OCI-LY3 (cell line): ENCODE results near the gene WFDC5.

ENCODE experiments used
- H2AFZ ChIP-seq: fragments of 200-600, 300-600 bp; shearing (Covaris generic); 2 replicates; pipeline ENCODE4 v1.6.0; 2014; ENCODE audit warnings: antibody characterized with exemption, low read depth, low read length
- H3K27ac ChIP-seq: fragments of 200-600, 300-600 bp; sonication (generic); 2 replicates; pipeline ENCODE4 v1.5.1; 2014; ENCODE audit warnings: mild to moderate bottlenecking, low read length, moderate library complexity, mixed read lengths
- H3K27me3 ChIP-seq: fragments of 200-600, 300-600 bp; sonication (generic); 2 replicates; pipeline ENCODE4 v1.6.1; 2014; ENCODE audit warnings: low read depth, low read length, mixed read lengths
- H3K36me3 ChIP-seq: fragments of 200-600, 300-600 bp; sonication (generic); replicated peaks from 2 replicates; pipeline ENCODE3; 2014; ENCODE audit warnings: low read depth, low read length, mixed read lengths
- H3K4me1 ChIP-seq: fragments of 300-600, 200-600 bp; sonication (generic); 2 replicates; pipeline ENCODE4 v1.6.1; 2014; ENCODE audit warnings: low read length, mixed read lengths
- H3K4me2 ChIP-seq: fragments of 200-600, 300-600 bp; sonication (generic); 2 replicates; pipeline ENCODE4 v1.6.1; 2014; ENCODE audit warnings: low read length, mixed read lengths
- H3K4me3 ChIP-seq: fragments of 300-600, 200-600 bp; sonication (generic); 2 replicates; pipeline ENCODE4 v1.5.1; 2014; ENCODE audit warnings: antibody characterized with exemption, mild to moderate bottlenecking, low read length, moderate library complexity
- H3K79me2 ChIP-seq: fragments of 300-600, 200-600 bp; shearing (Covaris generic); 2 replicates; pipeline ENCODE4 v1.6.1; 2014; ENCODE audit warnings: mild to moderate bottlenecking, low read length, mixed read lengths
- H3K9ac ChIP-seq: fragments of 300-600, 200-600 bp; shearing (Covaris generic); 2 replicates; pipeline ENCODE4 v1.6.0; 2014; ENCODE audit warnings: mild to moderate bottlenecking, low read length, moderate library complexity
- H3K9me3 ChIP-seq: fragments of 200-600, 300-600 bp; shearing (Covaris generic); 2 replicates; pipeline ENCODE4 v1.6.1; 2014; ENCODE audit warnings: low read length, mixed read lengths; ENCODE audit not compliant: insufficient read depth
- H4K20me1 ChIP-seq: fragments of 200-600, 300-600 bp; sonication (generic); 2 replicates; pipeline ENCODE4 v1.6.1; 2016; ENCODE audit warnings: low read length, mixed read lengths; ENCODE audit not compliant: insufficient read depth
- EZH2phosphoT487 ChIP-seq: fragments of 200-600 bp; shearing (Covaris generic); IDR thresholded peaks from 2 replicates; pipeline ENCODE4 v1.6.1; 2018; ENCODE audit warnings: antibody characterized with exemption, mixed run types, low read depth
- TF ChIP-seq, protein P1 (sequence below): fragments of 200-600, 300-600 bp; sonication (generic); IDR thresholded peaks from 2 replicates; pipeline ENCODE4 v1.5.1; 2014; ENCODE audit warnings: antibody characterized with exemption, low read length, low read depth

The WFDC5 gene

DNA sequence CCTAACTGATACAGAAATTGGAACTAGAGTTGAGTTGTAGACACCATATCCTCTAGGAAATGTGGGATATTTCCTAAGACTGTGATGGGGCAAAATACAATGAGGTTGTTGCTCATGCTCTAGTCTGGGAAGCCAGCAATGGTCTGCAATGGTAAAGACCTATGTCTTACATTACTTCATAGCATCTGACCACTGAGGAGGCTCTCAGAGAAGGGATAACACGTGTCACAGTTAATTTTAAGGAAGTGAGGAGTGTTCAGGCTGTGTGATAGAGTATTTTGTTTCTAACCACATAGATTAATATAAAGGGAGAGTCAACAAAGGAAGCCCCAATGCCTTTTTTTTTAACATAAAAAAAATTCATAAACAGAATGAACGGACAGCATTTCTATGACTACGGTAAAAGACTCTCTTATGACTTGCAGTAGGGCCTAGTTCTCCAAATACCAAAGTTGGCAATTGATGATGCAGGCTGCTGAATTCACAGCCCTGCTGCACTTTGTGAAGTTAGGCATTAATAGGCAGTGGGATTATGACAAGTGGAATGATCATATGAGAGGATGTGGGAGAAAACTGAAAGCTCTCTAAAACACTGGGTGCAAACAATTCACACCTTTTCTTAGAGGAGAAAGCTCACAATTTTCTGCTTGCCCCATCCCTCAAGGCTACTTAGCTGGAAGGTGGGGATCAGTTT, 27.7 kb downstream of the WFDC5 start:
- Histone ChIP-seq H3K27ac (peak overlapping the region; percentile 8), H3K4me2 (no peak overlapping the region), H3K27me3 (no peaks in the 10 kb centered on the region), H3K36me3 (peaks cover 95% of the 10 kb centered on the region), H3K4me1 (peaks cover 11% of the 10 kb centered on the region; the same call in 1 of the 2 replicates), H3K4me3 (no peak overlapping the region), H3K9me3 (no peaks in the 10 kb centered on the region), H4K20me1 (peaks cover 61% of the 10 kb centered on the region), H3K9ac (no peak overlapping the region), H3K79me2 (peaks cover 32% of the 10 kb centered on the region), H2AFZ (no peak overlapping the region)
- no peak for TF ChIP-seq EZH2phosphoT487
- TF ChIP-seq, protein P1, sequence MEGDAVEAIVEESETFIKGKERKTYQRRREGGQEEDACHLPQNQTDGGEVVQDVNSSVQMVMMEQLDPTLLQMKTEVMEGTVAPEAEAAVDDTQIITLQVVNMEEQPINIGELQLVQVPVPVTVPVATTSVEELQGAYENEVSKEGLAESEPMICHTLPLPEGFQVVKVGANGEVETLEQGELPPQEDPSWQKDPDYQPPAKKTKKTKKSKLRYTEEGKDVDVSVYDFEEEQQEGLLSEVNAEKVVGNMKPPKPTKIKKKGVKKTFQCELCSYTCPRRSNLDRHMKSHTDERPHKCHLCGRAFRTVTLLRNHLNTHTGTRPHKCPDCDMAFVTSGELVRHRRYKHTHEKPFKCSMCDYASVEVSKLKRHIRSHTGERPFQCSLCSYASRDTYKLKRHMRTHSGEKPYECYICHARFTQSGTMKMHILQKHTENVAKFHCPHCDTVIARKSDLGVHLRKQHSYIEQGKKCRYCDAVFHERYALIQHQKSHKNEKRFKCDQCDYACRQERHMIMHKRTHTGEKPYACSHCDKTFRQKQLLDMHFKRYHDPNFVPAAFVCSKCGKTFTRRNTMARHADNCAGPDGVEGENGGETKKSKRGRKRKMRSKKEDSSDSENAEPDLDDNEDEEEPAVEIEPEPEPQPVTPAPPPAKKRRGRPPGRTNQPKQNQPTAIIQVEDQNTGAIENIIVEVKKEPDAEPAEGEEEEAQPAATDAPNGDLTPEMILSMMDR: no peak

GRCh38 chr20:45085867-45086266, 29.1 kb downstream of the WFDC5 start:
- Histone ChIP-seq H2AFZ (no peak overlapping the region), H3K9me3 (no peaks in the 10 kb centered on the region), H3K4me1 (peaks cover 11% of the 10 kb centered on the region; the same call in 1 of the 2 replicates), H3K9ac (no peak overlapping the region), H3K4me3 (no peak overlapping the region), H4K20me1 (peaks cover 62% of the 10 kb centered on the region), H3K27ac (0 out of 2 replicates have a peak overlapping the region, but pooled peaks have one; percentile 0), H3K27me3 (no peaks in the 10 kb centered on the region), H3K79me2 (peaks cover 41% of the 10 kb centered on the region), H3K4me2 (no peak overlapping the region), H3K36me3 (peaks cover 95% of the 10 kb centered on the region)
- TF ChIP-seq, protein P1: peak; percentile 40
- TF ChIP-seq EZH2phosphoT487: no peak

GRCh38 chr20:45085289-45085688, 29.7 kb downstream of the WFDC5 start:
- peaks cover 95% of the 10 kb centered on the region for H3K36me3 ChIP-seq
- no peak overlapping the region for H3K9ac ChIP-seq

DNA sequence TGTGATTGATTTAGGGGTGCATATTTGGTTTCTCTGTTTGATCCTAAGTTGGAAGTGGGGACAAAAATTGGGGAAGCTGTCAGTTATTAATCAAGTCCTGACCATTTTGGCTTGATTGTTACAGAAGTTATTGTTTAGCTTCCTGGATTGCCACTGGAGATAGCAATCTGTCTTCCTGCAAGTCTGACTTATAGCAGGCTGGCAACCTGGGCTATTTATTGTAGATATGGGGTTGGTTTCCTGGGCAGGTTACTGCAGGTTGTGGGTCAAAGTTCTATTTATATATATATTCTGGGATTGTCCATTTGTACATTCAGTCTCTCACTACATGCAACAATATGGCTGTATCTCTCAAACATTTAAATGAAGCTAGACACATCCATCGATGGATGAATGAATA, 31.8 kb downstream of the WFDC5 start:
- H4K20me1 ChIP-seq: peaks cover 75% of the 10 kb centered on the region
- H3K4me1 ChIP-seq: peaks cover 11% of the 10 kb centered on the region; the same call in 1 of the 2 replicates
- H2AFZ ChIP-seq: no peak overlapping the region
- peaks cover 66% of the 10 kb centered on the region for H3K79me2 ChIP-seq
- no peak overlapping the region for H3K9ac ChIP-seq
- H3K27ac ChIP-seq: no peak overlapping the region
- no peak overlapping the region for H3K4me2 ChIP-seq
- TF ChIP-seq EZH2phosphoT487: no peak
- TF ChIP-seq, protein P1: no peak
- no peaks in the 10 kb centered on the region for H3K9me3 ChIP-seq
- H3K4me3 ChIP-seq: no peak overlapping the region
- no peaks in the 10 kb centered on the region for H3K27me3 ChIP-seq
- peaks cover 97% of the 10 kb centered on the region for H3K36me3 ChIP-seq

More at GRCh38 chr20:45085289-45085688, 29.7 kb downstream of the WFDC5 start:
- peaks cover 47% of the 10 kb centered on the region for H3K79me2 ChIP-seq
- H4K20me1 ChIP-seq: peaks cover 68% of the 10 kb centered on the region
- H3K4me1 ChIP-seq: peaks cover 11% of the 10 kb centered on the region; the same call in 1 of the 2 replicates
- TF ChIP-seq, protein P1: no peak
- no peak for TF ChIP-seq EZH2phosphoT487
- no peak overlapping the region for H3K4me2 ChIP-seq
- no peak overlapping the region for H2AFZ ChIP-seq
- H3K27ac ChIP-seq: no peak overlapping the region
- no peaks in the 10 kb centered on the region for H3K9me3 ChIP-seq
- H3K4me3 ChIP-seq: no peak overlapping the region
- H3K27me3 ChIP-seq: no peaks in the 10 kb centered on the region
